ENCODE data around the gene BCAS3.

The BCAS3 gene

GRCh38 chr17:61411261-61412142 lies 733.9 kb downstream of the BCAS3 start:
- DNase-seq (ENCODE audit: low read depth) = no peak

- DNase-seq (ENCODE audit: low read depth) = no peak
These were observed 734.6 kb downstream of the BCAS3 start for GRCh38 chr17:61412143-61412859.

GRCh38 chr17:61412860-61413660 lies 735.4 kb downstream of the BCAS3 start:
- DNase-seq (ENCODE audit: low read depth) = no peak

GRCh38 chr17:61413661-61414126 lies 736.0 kb downstream of the BCAS3 start:
- no peak for DNase-seq (ENCODE audit: low read depth)

GRCh38 chr17:61414141-61414935 lies 736.7 kb downstream of the BCAS3 start:
- DNase-seq (ENCODE audit: low read depth) = no peak

GRCh38 chr17:61414936-61415251 lies 737.2 kb downstream of the BCAS3 start:
- DNase-seq (ENCODE audit: low read depth) = no peak

- no peak for DNase-seq (ENCODE audit: low read depth)
These were observed 737.9 kb downstream of the BCAS3 start for GRCh38 chr17:61415374-61416210.

- DNase-seq (ENCODE audit: low read depth) = no peak
These were observed 738.5 kb downstream of the BCAS3 start for GRCh38 chr17:61416211-61416539.

GRCh38 chr17:61416540-61417363 lies 739.1 kb downstream of the BCAS3 start:
- peak; percentile 71 for DNase-seq (ENCODE audit: low read depth)

- DNase-seq (ENCODE audit: low read depth) = no peak
These were observed 740.8 kb downstream of the BCAS3 start for GRCh38 chr17:61418449-61418848.

GRCh38 chr17:61419496-61420046 lies 741.9 kb downstream of the BCAS3 start:
- DNase-seq (ENCODE audit: low read depth) = no peak

GRCh38 chr17:61420052-61420451 lies 742.4 kb downstream of the BCAS3 start:
- no peak for DNase-seq (ENCODE audit: low read depth)

GRCh38 chr17:61420745-61421398 lies 743.2 kb downstream of the BCAS3 start:
- DNase-seq (ENCODE audit: low read depth) = no peak

- no peak for DNase-seq (ENCODE audit: low read depth)
These were observed 743.8 kb downstream of the BCAS3 start for GRCh38 chr17:61421460-61421859.

GRCh38 chr17:61422116-61422799 lies 744.6 kb downstream of the BCAS3 start:
- no peak for DNase-seq (ENCODE audit: low read depth)

GRCh38 chr17:61422869-61423268 lies 745.2 kb downstream of the BCAS3 start:
- DNase-seq (ENCODE audit: low read depth) = no peak

GRCh38 chr17:61423967-61424649 lies 746.5 kb downstream of the BCAS3 start:
- no peak for DNase-seq (ENCODE audit: low read depth)
